B cell (primary cell): ENCODE results near the gene CARMIL3.

Source experiments
- EZH2 ChIP-seq: IDR thresholded peaks from 2 replicates; pipeline ENCODE4 v1.6.1; 2012; ENCODE audit warnings: borderline replicate concordance, low read depth, mild to moderate bottlenecking, moderate library complexity, low read length; ENCODE audit not compliant: insufficient read depth, poor library complexity, severe bottlenecking
- TF ChIP-seq, protein P1 (sequence below): fragments of 200-600 bp; IDR thresholded peaks from one replicate; pipeline ENCODE4 v1.8.0; 2022; ENCODE audit warnings: antibody characterized with exemption, mild to moderate bottlenecking

DNA sequence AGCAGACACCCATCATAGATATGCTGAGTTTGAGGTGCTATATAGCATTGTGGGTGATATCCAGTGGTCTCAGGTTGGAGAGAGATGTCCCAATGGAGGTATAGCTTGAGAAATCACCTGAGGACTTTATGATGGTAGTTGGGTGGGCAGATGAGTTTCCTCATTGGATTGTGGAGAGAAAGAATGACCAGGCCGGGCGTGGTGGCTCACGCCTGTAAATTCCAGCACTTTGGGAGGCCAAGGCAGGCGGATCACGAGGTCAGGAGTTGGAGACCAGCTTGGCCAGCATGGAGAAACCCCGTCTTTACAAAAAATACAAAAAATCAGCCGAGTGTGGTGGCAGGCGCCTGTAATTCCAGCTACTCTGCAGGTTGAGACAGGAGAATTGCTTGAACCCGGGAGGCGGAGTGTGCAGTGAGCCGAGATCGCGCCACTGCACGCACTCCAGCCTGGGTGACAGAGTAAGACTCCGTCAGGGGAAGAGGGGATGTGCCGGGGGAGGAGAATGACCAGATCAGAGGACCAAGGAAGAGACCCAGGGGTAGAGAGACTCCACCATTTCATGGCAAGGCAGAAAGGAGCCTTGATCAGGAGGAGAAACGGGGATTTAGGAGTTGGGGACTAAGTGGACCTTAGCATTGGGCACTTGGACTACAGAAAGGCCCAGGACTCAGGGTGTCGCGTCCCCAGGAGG is 41.5 kb downstream of the CARMIL3 start:
- TF ChIP-seq, protein P1, sequence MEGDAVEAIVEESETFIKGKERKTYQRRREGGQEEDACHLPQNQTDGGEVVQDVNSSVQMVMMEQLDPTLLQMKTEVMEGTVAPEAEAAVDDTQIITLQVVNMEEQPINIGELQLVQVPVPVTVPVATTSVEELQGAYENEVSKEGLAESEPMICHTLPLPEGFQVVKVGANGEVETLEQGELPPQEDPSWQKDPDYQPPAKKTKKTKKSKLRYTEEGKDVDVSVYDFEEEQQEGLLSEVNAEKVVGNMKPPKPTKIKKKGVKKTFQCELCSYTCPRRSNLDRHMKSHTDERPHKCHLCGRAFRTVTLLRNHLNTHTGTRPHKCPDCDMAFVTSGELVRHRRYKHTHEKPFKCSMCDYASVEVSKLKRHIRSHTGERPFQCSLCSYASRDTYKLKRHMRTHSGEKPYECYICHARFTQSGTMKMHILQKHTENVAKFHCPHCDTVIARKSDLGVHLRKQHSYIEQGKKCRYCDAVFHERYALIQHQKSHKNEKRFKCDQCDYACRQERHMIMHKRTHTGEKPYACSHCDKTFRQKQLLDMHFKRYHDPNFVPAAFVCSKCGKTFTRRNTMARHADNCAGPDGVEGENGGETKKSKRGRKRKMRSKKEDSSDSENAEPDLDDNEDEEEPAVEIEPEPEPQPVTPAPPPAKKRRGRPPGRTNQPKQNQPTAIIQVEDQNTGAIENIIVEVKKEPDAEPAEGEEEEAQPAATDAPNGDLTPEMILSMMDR, result no peak
- no peak for TF ChIP-seq EZH2
